SK-N-SH treated with all-trans-retinoic acid at 6 μM for 48 hours (cell line): ENCODE data around the gene JOSD2.

Experiments
- ARNTL ChIP-seq: fragments of 450-650 bp; formaldehyde crosslinking; IDR thresholded peaks from 2 replicates; pipeline ENCODE4 v1.5.0; 2020; ENCODE audit warnings: low read depth, mild to moderate bottlenecking, moderate library complexity, borderline replicate concordance
- CSRNP3 ChIP-seq: fragments of 250-450 bp; sonication (Bioruptor Pico); IDR thresholded peaks from 2 replicates; pipeline ENCODE4 v1.5.1; 2021; ENCODE audit warnings: mild to moderate bottlenecking, moderate library complexity
- TOX ChIP-seq: fragments of 250-450 bp; sonication (Bioruptor Pico); IDR thresholded peaks from 2 replicates; pipeline ENCODE4 v1.8.0; 2021; ENCODE audit warnings: mild to moderate bottlenecking, moderate library complexity, borderline replicate concordance

- TF ChIP-seq CSRNP3 (CRISPR knock-in tag): no peak
- no peak for TF ChIP-seq ARNTL (CRISPR knock-in tag)
- no peak for TF ChIP-seq TOX (CRISPR knock-in tag)
These were observed 11.9 kb upstream of the JOSD2 start for GRCh38 chr19:50522881-50523280.
